Bronchial smooth muscle cell (primary cell): Measurements from ENCODE around the gene SLU7. TPM values are rescaled to one million over a fixed set of nuclear protein-coding genes. Genes with fewer than 3 reads are reported as not detected.

Experiments
- total RNA-seq: library from RNA; depleted of rRNA; stranded (reverse); fragments of >200 nt; gene quantifications from 2 replicates; pipeline ENCODE4 v1.2.1, GENCODE V29; 2014

The SLU7 gene
- 95.5 and 110 TPM in 2 replicates for total RNA-seq

DNA sequence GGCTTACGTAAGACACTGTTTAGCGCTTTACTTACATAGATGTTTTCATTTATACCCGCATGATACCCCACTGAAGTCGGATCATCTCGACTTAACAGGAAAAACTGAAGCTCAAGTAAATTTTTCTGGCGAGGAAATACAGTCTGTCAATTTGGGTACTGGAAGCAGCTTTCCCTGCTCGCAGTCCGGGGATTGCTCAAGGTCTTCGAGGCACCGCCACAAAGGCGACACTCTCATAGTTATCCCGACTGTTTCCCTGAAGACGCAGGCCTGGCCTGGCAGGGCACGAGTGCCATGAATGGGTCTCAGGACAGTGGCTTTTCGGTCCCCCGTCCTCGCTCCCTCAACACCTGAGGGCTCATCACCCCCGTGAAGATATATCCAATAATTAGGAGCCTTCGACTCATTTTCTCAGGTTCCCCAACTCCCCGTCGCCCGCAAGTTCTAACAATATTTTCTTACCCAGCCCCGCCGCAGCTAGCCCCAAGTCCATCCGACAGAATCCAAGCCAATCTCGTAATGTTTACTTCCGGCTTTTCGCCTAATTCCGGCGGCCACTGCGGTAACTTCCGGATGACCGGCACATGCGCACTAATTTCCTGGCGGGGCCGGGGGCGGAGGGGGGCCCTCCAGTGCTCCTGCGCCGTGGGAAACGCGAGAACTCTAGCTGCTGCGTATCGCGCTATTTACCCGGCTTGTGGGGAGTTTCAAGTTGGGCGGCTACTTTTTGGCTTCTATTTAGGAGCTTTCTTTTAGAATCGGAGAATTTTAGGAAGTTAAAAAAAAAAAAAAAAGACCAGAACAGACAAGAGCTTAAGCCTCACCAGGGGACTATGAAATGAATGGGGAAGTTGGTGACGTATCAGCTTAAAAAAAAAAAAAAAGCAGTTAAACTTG, at the start of gene SLU7:
SLU7 (minus strand) TSS at position 521 of the 897 bp plus-strand sequence. CDS start 3,787 bp downstream, outside the sequence.

DNA sequence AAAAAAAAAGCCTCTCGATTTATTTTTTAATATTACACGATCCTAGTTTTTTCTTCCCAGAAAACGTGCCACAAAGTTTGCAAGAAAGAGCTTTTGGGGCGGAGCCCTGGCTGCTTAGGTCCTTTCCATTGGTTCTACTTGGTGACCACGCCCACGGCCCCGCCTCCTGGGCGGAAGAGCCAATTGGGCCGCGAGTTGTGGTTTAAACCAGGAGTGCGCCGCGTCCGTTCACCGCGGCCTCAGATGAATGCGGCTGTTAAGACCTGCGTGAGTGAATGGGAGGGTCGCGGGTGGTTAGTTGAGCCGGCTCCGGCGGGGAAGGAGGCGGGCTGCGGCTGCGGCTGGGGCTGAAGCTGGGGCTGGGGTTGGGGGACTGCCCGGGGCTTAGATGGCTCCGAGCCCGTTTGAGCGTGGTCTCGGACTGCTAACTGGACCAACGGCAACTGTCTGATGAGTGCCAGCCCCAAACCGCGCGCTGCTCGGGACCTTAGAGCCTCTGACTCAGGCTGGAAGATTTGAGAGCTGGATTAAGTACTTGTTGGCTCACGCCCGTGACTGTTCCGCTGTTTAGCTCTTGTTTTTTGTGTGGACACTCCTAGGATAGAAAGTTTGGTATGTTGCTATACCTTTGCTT, 2.9 kb upstream of the SLU7 start, which contains the start of gene PTTG1:
PTTG1 (plus strand) TSS at position 231 of the 634 bp plus-strand sequence. CDS start 458 bp downstream, outside the sequence.

GRCh38 chr5:160399402-160400353, 19.2 kb downstream of the SLU7 start, which contains the start of gene FAM200C:
TSS of gene FAM200C (minus strand) at chr5:160400054. CDS start at chr5:160395490, 4,564 bp downstream.

DNA sequence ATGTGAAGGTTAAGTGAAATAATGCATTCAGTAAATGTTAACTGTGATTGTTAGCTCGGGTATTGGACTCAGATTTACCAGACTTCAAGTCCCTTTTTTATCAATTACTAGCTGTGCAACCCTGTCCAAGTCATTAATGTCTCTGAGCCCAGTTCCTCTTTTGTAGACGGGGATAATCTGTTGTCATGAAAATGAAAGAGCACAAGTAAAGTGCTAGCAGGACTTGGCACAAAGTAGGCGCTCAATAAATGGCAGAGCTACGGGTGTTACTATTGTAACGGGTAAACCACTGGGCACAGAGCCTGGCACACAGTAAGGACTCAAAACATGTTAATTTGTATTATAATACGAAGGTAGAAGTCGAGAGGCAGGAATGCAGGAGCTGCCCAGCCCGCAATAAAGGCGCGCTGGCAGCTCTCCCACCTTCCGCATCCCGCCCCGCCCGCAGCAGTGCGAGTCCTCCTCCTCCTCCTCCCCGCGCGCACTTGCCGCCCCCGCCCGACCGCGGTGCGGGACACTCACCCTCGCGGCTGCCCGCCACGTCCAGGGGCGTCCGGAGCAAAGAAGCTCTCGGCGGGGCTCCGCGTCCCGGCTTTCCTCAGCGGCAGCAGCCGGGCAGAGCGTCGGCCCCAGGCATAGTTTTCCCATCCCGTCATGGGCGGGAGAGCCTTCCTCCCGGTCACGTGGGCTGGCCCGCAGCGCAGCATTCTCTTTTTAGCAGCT, 48.7 kb downstream of the SLU7 start, which contains the start of gene C1QTNF2:
C1QTNF2 (minus strand) TSS at position 637 of the 723 bp plus-strand sequence. CDS start 15,615 bp downstream, outside the sequence.

Other genes starting within 250 kb of the SLU7 start
- gene FABP6, start 189.6 kb downstream of the SLU7 start, total RNA-seq: not detected in 2 replicates
- gene CCNJL, start 106.5 kb downstream of the SLU7 start, total RNA-seq: under 0.01 and 0.09 TPM in 2 replicates
- 0.32 and 0.86 TPM in 2 replicates for gene C1QTNF2, start 48.5 kb downstream of the SLU7 start, total RNA-seq
- 3.0 and 3.2 TPM in 2 replicates for gene FAM200C, start 19.0 kb downstream of the SLU7 start, total RNA-seq
- 31.8 and 54.9 TPM in 2 replicates for gene PTTG1, start 2.8 kb upstream of the SLU7 start, total RNA-seq